Kidney capillary endothelial cell (primary cell): ENCODE data around the gene NUF2.
"Not testable (repeated sequence)": the region's sequence is repeated elsewhere in the genome, so short reads cannot be mapped to it uniquely, and the experiment has no call there.

Experiments
- DNase-seq: peaks from one replicate; pipeline ENCODE4 v3.0.0-alpha.2; 2018; ENCODE audit warnings: low spot score

The NUF2 gene

GRCh38 chr1:163335216-163335615 lies 13.5 kb downstream of the NUF2 start:
- DNase-seq: no peak

- DNase-seq: no peak
Measured at GRCh38 chr1:163337631-163338030, 15.9 kb downstream of the NUF2 start.

DNA sequence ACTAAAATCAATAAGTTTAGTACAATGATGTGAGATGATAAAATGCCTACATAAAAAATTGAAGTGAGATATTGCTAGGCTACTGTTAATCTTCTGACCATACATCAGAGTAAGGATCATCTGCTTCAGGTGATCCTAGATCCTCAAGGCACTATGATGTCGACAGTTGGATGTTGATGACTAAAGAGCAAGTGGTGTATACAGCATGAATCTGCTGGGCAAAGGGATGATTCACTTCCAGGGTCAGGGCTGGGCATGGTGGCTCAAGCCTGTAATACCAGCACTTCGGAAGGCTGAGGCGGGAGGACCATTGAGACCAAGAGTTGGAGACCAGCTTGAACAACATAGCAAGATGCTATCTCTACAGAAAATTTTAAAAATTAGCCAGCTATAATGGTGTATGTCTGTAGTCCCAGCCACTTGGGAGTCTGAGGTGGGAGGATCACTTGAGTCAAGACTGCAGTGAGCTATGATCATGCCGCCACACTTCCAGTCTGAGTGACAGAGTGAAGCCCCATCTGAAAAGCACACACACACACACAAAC lies 24.6 kb downstream of the NUF2 start:
- DNase-seq: peak; percentile 46

DNA sequence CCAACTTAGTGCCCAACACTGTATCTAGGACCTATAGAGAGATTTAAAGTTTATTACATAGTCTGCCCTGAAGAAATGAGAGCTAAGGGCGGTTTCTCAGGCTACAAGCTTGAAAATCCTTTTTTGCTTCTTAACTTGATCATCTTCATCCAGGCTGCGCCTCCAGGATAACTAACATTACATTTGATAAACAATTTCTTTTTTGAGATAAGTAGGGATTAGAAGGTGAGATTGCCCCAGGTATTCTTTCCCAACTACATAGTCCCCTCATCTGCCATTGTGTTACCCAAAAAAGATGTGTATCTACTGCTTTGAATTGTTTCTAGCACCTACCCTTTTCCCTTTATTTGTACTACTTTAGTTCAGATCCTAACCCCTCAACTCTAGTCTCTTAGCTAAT lies 25.4 kb downstream of the NUF2 start:
- DNase-seq: no peak

- DNase-seq: no peak
Measured at GRCh38 chr1:163351912-163352311, 30.2 kb downstream of the NUF2 start.

GRCh38 chr1:163357378-163357777 lies 35.6 kb downstream of the NUF2 start:
- DNase-seq: no peak

GRCh38 chr1:163358172-163358571 lies 36.4 kb downstream of the NUF2 start:
- not testable (repeated sequence) for DNase-seq

DNA sequence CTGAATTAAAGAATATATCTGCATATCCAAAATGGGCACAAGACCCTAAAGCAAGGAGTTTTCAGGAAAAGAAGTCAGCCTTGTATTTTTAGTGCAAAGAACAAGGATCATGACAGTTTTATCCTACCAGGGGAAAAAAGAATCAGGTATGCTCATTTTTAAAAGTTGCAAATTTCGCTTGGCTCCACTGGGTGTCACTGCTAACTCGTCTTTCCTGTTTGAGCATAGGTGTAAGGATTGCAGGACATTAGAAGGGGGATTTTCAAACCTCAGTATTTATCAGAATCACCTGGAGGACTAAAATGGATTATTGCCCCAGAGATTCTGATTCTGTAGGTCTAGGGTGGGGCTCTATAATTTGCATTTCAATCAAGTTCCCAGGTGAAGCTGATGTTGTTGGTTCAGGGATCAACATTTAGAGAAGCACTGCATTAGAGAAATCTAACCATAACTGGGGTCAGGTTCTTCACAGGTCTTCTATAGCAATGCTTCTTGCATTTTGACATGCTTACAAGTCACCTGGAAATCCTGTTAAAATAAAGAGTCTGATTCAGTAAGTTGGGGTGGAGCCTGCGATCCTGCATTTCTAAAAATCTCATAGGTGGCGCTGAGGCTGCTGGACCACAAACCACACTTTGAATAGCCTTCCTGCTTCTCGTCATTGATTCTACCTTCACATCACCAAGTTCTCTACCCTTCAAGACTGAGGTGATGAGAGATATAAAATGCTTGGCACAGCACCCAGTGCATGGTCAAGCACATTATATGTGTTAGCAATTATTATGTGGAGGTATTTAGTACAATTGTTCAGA lies 39.6 kb downstream of the NUF2 start:
- no peak for DNase-seq

DNA sequence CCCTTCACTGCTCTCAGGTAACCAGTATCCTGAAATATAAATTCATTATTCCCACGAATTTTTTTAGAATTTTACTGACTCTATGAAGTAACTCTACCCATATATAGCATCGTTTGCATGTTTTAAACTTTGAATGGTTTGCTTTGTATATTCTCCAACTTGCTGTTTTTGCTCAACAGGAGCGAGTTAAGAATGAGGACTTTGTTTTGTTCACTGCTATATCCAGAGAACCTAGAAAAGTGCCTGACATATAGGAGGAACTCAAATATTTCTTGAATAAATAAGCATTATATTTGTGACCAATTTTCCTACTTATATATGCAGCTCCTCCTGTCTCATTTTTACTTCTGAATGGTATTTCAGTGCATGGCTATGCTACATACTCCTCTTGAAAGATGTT lies 43.4 kb downstream of the NUF2 start:
- DNase-seq: no peak

DNA sequence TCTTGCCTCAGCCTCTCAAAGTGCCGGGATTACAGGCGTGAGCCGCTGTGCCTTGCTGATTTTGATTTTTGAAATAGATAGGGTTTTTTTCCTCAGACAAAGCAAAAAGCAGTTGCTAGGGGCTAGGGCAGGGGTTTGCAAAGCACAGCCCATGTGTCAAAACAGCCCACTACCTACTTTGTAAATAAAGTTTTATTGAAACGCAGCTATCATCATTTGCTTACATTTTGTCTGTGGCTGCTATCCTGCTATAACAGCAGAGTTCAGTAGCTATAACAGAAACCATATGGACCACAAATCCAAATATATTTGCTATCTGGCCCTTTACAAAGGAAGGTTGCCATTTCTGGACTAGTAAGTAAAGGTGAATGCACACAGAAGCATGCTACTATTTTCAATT lies 44.8 kb downstream of the NUF2 start:
- no peak for DNase-seq

GRCh38 chr1:163367721-163368120 lies 46.0 kb downstream of the NUF2 start:
- no peak for DNase-seq

DNA sequence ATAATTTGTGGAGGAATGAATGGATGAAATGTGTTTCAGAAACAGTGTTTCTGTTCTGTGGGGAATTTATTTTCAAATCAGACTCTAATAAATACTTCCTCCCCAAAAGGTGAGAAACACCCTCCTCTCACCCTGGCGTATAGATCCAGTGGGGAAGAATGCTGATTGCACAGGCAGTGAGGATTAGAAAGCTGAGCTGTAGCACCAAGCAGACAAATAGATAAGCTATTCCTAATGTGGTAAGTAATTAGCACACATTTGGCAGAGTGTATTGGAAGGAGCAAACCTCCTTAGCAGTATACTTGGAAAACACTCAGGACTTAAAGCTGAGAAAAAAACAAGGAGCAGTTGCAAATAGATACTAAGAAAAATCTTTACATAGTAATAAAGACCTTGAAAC lies 50.8 kb downstream of the NUF2 start:
- no peak for DNase-seq

DNA sequence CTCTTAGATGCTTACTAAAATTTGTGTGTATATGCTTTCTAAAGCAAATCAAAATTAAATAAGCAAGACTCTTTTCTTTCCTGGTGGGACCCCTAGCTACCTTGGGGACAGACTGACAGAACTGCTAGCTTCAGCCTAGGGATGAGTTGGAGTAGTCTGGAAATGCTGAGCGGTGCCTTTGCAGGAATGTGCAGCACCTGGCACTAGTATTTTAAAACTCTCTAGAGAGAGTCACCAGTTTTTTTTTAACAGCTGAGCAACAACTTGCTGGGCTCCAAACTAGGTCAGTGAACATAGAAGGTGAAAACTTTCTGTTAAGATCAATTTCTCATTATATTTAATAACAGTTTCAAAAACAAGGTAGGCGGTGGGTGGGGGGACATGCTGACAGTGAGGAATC lies 56.8 kb downstream of the NUF2 start:
- DNase-seq: no peak

GRCh38 chr1:163379801-163380200 lies 58.0 kb downstream of the NUF2 start:
- DNase-seq: no peak

- no peak for DNase-seq
Measured at GRCh38 chr1:163381487-163382184, 59.9 kb downstream of the NUF2 start.

GRCh38 chr1:163382395-163382794 lies 60.6 kb downstream of the NUF2 start:
- DNase-seq: no peak

- no peak for DNase-seq
Measured at GRCh38 chr1:163387146-163387545, 65.4 kb downstream of the NUF2 start.

DNA sequence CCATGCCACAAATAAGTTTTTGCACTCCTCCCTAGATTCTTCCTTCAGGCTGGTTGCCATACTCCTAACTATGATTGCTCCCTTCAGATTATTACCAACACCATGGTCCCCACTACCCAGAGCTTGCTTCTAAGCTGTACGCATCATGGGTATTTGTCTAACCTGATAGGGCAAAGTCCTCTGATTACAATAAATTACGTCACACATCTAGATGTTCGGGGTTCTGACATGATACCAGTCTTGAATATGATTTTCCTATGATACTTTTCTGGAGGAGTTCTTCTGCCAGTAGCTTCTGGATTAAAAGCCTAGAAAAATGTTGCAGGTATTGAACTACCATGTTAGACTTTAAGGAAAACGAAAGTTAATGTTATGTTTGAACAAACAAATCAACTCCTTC lies 67.2 kb downstream of the NUF2 start:
- no peak for DNase-seq

- no peak for DNase-seq
Measured at GRCh38 chr1:163395790-163396189, 74.0 kb downstream of the NUF2 start.

GRCh38 chr1:163397451-163398200 lies 75.9 kb downstream of the NUF2 start:
- no peak for DNase-seq

DNA sequence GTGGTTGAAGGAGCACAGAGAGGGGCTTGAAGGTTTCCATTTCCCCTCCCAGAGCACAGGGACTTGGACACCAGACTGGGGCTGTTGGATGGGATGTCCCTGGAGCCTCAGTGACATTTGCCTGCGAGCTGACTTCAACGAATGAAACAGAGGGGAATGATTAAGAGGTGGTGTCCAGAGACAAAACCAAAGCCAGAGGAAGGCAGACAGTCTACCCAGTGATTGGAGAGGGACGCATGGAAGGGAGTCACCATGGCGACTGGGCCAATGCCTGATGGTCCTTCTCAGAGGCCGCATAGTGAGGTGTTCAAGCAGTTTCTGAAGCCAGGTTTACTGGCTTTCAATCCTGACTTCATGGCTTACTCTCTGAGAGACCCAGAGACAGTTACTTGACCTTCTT lies 77.2 kb downstream of the NUF2 start:
- DNase-seq: no peak

- no peak for DNase-seq
Measured at GRCh38 chr1:163399976-163400601, 78.3 kb downstream of the NUF2 start.
